AG09309 (cell line): Measurements from ENCODE around the gene IZUMO4.

Source experiments
- DNase-seq: peaks from one replicate; pipeline ENCODE4 v3.0.0-alpha.2; 2010; ENCODE audit warnings: low read depth
- H3K4me3 ChIP-seq: 2 replicates; pipeline ENCODE4 v1.5.1; 2011; ENCODE audit warnings: mild to moderate bottlenecking, low read depth, low read length, moderate library complexity; ENCODE audit not compliant: control insufficient read depth
- CTCF ChIP-seq: IDR thresholded peaks from 2 replicates; pipeline ENCODE4 v1.5.1; 2011; ENCODE audit warnings: mild to moderate bottlenecking, low read depth, low read length, inconsistent platforms; ENCODE audit not compliant: insufficient read depth, control insufficient read depth; ENCODE audit errors: missing control alignments

The IZUMO4 gene

GRCh38 chr19:2132191-2132590, 35.5 kb downstream of the IZUMO4 start:
- TF ChIP-seq CTCF = no peak
- no peak for DNase-seq
- H3K4me3 ChIP-seq = no peak overlapping the region

- H3K4me3 ChIP-seq = no peak overlapping the region
- no peak for DNase-seq
- no peak for TF ChIP-seq CTCF
Measured at GRCh38 chr19:2132731-2133490, 36.2 kb downstream of the IZUMO4 start.

GRCh38 chr19:2135474-2136402, 39.0 kb downstream of the IZUMO4 start:
- no peak for TF ChIP-seq CTCF
- DNase-seq = no peak
- H3K4me3 ChIP-seq = no peak overlapping the region

GRCh38 chr19:2136796-2137195, 40.1 kb downstream of the IZUMO4 start:
- no peak overlapping the region for H3K4me3 ChIP-seq
- TF ChIP-seq CTCF = no peak
- no peak for DNase-seq

GRCh38 chr19:2138061-2138728, 41.5 kb downstream of the IZUMO4 start:
- TF ChIP-seq CTCF = no peak
- H3K4me3 ChIP-seq = no peak overlapping the region
- no peak for DNase-seq

GRCh38 chr19:2139385-2140137, 42.8 kb downstream of the IZUMO4 start:
- no peak for DNase-seq
- TF ChIP-seq CTCF = no peak
- no peak overlapping the region for H3K4me3 ChIP-seq
